Stimulated activated CD8-positive, alpha-beta memory T cell treated with anti-CD3 and anti-CD28 coated beads, Interleukin-2, amount 100 ng/mL, for 48 hours (primary cell): Measurements from ENCODE around the gene PLXNB2.
A peak's percentile ranks its signal among the peaks of the same experiment; 100 is the strongest.
"Not testable (repeated sequence)": the region's sequence is repeated elsewhere in the genome, so short reads cannot be mapped to it uniquely, and the experiment has no call there.

Experiments
- DNase-seq, 2 donors: peaks; one replicate each; pipeline ENCODE4 v3.0.0-alpha.2; 2020; ENCODE audit warnings: low read depth in 2 of 2

The PLXNB2 gene

DNA sequence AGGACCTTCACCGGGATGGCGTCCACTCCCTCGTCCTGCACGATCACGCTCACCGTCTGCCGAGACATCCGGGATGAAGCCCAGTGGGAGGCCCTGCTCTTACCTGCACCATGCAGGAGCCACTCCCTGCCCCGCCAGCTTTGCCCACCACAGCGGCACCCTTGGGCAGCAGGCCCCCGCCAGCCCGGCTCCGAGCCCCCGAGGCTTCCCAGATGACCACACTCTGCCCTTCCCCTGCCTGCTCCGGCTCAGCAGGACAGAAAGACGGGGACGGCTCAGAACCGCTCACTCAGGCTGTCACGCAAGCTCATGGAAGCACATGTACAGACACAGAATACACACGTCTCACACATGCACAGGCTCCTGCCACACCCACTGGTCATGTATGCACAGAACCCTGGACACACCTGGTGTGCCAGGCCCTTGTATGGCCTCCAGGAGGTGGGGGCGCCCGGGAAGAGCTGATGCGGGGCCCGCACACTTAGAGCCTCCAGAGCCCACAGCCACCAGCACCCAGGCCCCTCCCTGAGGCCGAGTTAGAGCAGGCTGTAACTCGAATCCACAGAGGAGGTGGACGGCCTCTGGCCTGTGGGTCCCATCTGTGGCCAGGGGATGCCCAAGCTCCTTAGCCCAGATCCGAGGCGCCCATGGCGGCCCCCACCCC lies 28.4 kb downstream of the PLXNB2 start:
- no peak for DNase-seq

DNA sequence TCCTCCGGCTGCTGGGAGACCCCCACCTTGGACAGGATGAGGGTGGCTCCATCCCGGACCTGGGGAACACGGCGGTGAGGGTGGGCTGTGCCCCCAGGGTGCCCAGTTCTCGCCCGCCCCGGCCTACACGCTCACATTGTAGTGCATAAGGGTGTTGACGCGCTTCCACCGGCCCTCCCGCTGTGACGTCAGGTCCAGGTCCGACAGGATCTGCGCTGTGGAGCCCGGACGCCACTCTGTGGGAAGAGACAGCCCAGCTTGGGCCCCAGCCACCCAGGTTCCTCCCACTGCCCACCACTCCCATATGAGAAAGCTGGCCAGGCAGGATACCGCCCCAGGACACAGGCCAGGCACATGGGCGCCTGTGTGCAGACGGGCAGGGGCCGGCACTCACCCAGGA lies 29.0 kb downstream of the PLXNB2 start:
- no peak for DNase-seq

DNA sequence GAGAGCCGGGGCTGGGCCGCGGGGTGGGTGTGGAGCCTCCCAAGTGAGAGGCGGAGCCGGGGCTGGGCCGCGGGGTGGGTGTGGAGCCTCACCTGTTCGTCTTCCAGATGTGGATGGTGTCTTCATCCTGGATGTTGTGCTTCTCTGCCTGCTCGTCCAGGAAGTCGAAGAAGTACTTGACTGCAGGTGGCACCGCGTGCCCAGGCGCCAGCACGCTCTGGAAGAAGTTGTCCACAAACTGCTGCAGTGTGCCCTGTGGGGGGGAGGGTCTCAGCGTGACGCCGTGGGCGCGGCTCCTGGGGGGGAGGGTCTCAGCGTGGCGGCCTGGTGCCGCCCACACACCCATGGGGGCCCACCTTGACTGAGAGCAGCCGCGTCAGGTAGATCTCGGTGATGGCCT lies 29.7 kb downstream of the PLXNB2 start:
- DNase-seq: no peak

DNA sequence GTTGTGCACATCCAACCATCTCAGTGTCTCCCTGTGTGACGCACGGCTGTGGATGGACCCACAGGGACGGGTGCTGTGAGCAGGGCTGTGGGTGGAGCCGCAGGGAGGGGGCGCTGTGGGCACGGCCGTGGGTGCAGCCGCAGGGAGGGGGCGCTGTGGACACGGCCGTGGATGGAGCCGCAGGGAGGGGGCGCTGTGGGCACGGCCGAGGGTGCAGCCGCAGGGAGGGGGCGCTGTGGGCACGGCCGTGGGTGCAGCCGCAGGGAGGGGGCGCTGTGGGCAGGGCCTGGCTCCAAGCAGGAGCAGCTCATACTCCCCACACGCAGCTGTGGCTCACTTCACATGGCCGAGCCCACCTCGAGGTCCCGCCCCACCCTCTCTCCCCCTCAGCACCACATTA lies 31.3 kb downstream of the PLXNB2 start:
- DNase-seq: peak in 1 of 2 donors; percentile 55

DNA sequence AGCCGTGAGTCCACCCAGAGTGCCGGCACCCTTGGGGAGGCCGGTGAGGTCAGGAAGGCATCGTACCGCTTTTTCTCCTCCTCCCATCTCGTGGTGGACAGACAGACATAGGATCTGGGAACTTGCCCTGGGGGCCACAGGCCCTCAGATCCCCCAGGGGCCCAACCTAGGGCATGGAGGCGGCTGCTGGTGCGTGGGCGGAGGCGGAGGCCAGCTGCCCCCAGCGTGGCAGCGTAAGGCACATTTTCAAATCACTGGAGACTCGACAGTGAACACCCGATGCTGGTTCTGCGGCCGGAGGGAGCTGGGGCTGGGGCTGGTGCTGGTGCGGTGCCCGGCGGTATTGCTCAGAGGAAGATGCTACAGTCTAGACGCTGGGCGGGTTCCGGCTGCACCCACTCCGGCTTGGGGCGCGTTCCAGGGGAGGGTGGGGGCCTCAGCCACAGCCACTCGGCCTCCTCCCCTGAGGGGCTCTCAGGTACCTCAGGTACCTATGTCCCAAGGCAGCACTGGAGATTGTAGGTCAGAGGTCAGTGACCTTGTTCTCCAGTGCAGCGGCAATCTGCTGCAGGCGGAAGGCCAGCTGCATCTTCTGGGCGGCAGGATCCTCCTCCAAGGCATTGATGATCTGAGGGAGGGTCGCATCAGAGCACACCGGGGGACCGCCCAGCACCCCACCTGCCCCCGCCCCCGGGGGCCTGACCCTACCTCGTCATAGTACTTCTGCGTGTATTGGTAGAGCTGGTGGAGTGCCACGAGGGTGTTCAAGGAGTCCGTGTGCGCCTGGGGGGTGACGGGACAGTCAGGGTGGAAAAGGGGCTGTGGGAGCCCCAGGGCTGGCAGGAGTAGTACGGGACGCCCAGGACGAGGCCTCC lies 32.0 kb downstream of the PLXNB2 start:
- no peak for DNase-seq

DNA sequence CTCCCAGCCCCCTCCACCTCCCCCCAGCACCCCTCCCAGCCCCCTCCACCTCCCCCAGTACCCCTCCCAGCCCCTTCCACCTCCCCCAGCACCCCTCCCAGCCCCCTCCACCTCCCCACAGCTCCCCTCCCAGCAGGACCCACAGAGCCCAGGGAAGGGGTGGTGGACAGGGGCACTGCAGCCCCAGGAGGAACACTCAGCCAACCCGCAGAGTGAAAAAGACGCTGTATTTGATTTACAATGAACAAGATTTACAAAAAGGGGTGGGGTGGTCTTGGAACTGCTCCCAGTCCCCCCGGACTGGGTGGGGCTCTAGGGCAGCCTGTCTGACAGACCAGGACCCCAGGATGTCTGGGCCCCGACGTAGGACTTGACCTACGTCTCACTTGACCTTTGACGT lies 32.7 kb downstream of the PLXNB2 start:
- no peak for DNase-seq

DNA sequence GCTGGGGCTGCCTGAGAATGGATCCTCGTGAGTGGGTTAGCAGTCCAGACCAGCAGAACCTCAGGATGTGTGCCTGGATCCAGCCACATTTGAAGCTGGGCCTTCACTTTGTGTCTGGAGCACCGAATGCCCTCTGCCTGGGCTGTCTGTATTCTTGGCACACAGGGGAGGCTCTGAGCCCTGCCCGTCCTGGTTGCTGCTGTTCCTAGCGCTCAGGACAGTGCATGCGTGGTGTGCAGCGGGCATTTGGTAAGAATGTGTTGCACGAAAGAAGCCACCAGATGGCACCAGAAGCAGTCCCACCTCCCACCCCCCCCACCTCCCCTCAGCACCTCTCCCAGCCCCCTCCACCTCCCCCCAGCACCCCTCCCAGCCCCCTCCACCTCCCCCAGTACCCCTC lies 33.1 kb downstream of the PLXNB2 start:
- DNase-seq: no peak

DNA sequence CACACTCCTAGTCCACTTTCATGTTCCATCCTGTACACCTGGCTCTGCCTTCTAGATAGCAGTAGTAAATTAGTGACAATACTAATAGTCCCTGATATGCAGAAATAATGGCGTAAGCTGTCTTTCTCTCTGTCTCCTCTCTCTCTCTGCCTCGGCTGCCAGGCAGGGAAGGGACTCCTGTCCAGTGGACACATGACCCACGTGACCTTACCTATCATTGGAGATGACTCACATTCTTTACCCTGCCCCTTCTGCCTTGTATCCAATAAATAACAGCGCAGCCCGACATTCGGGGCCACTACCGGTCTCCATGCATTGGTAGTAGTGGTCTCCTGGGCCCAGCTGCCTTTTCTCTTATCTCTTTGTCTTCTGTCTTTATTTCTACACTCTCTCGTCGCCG lies 33.7 kb downstream of the PLXNB2 start:
- DNase-seq: not testable (repeated sequence)

DNA sequence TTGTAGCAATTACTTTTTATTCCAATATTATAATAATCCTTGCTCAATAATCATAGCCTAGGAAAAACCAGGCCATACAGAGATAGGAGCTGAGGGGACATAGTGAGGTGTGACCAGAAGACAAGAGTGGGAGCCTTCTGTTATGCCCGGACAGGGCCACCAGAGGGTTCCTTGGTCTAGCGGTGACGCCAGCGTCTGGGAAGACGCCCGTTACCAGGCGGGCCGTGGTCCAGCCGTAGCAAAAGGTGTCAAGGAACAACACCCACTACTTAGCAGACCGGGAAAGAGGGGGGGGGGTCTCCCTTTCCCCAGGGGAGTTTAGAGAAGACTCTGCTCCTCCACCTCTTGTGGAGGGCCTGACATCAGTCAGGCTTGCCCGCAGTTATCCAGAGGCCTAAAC lies 34.1 kb downstream of the PLXNB2 start:
- not testable (repeated sequence) for DNase-seq

DNA sequence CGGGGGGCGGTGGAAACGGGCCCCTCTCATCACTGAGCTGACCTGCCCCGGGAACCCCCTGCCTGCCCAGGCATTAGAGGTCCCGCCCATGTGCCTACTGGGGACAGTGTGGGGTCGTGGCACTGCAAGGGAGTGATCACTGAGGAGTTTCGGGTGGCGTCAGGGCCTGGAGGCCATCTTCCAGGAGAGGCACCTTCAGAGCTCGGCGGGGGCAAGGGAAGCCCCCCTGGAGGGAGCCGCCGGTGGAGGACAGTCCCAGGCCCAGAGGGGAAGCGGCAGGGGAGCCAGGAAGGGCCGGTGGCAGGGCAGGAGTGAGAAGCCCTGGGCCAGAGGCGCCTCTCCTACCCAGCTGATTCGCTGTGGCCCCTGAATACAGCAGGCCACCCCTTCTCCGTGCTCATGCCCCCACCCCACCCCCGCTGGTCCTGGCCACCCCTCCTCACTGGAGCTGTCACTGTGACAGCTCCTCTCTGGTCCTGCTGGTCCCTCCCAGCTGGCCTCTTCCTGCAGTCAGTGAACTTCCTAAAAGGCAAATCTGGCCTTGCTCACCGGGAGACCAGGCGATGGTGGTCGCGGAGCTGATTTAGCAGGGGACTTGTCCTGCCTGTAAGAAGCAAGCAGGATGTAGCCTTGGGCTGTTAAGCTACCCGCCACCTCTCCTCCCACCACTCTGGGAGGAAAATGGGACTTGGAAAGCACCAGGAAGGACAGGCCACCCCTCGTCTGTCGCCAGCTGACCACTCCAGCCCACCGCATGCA lies 35.2 kb downstream of the PLXNB2 start:
- DNase-seq: no peak

DNA sequence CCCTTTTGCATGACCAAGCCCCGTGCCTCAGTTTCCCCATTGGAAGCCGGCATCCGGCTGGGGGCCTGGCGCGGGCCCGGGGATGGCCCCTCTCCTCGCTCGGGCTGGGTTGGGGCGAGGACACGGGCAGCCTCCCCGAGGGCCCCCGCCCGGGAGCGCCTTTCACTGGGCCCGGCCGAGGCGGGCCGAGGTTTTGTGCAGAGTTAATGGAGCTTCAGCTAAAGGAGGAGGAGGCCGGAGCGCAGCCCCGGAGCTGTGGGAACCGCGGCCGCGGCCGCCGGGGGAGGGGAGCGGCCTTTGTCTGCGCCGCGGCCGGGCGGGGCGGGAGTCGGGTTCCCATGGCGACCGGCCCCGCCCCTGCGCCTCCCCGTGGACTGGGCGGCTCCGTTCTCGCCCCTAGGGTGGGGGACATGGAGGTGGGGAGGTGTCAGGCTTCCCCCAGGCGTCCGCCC lies 35.9 kb downstream of the PLXNB2 start:
- peak; percentile 51 for DNase-seq

DNA sequence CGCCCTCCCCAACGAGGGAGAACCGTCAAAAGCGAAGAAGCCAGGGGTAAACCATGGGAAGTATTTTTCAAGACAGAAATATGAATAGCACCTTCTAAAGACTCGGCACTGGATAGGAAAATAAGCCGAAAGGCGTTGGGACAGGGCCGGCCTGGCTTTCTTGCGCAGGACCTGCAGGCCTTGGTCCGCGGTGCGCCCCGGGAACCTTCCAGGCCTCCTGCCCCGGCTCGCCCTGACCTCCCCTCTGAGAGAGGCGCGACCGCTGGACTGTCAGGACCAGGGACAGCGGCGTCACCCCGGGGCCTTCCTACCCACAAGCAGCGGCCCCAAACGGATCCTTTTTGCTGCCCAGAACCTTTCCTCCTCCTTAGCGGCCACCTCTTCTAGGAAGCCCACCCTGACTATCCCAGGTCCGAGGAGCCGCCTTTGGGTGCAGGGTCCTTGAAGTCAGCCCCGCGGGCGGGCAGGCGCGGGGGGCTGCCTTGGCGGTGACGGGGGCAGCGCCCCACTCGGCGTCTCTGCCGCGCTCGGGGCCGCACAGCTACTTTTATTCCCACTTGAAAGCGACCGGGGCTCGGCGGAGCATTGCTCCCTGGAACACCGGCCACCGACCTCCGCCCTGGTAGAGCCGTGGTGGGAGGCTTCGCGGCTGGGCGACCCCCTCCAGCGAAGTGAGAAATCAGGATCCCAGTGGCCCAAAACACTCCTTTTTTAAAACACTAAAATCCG lies 36.6 kb downstream of the PLXNB2 start:
- peak; percentile 43 to 61 for DNase-seq

DNA sequence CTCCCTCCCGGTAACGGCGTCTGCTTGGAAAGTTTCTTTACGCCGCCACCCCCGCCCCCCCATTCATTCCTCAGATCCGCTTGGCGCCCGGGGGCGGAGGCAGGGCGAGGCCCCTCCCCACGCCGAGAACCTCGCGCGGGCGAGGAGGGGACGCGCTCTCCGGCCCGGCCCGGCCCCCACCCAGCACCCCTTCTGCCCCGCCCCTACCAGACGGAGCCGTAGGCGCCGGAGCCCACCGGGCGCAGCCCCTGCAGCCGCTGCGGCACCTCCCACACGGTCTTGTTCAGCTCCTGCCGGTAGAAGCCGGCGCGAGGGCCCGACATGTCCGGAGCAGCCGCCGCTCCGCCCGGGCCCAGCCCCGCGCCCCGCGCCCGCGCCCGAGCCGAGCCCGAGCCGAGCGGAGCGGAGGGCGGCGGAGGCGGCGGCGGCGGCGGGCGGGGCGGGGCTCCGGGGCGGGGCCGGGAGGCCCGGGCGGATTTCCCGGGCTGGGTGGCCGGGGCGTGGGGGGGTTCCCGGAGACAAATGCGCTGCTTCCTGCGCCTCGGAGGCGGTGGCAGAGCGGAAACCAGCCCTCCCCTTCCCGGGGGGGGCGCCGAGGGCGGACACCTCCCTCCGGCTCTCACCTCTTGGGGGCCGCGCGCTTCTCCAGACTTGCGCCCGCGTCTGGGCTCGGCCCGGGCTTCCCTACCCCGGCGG lies 37.3 kb downstream of the PLXNB2 start, which contains the start of gene MAPK11:
Gene MAPK11 (minus strand): TSS at position 411 of the 696 bp plus-strand sequence. CDS start 88 bp downstream, at position 323.
- DNase-seq: peak; percentile 52 to 55

DNA sequence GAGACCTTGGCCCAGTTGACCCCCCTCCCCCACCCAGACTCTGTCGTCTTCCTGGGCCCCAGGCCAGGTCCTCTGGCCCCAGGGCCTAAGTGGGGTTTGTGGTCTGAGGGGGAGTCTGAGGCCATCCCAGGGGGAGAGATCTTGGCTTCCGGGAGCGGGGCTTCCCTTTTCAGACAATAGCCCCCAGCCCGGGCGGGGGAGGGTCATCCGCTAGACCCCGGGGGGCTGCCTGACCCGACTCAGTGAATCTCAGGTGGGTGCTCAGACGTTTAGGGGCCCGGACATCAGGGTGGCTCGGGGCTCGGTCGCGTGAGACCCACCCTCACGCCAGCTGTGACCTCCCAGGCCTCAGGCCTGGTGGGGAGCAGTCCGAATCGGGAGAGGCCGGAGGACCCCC lies 37.9 kb downstream of the PLXNB2 start:
- DNase-seq: no peak

DNA sequence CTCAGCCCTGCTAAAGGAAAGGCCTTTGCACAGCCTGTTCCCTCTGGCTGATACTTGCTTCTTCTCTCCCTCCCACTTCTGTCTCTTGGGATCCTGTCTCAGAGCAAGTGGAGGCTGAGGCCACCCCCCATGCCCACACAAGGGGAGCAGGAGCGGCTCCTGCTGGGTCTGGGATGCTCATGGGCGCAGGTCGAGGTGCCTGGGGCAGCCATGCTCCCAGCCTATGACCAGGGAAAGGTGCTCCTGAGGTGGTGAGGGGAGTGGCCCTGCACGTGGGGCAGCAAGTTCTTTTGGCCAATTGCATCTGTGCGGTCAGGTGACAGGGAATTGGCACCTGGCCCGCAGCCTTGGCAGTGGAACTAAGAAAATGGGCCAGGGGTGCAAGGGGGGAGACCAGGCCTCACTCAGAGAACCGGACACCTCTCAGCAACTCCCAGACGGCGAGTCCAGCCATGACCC lies 38.8 kb downstream of the PLXNB2 start:
- no peak for DNase-seq

DNA sequence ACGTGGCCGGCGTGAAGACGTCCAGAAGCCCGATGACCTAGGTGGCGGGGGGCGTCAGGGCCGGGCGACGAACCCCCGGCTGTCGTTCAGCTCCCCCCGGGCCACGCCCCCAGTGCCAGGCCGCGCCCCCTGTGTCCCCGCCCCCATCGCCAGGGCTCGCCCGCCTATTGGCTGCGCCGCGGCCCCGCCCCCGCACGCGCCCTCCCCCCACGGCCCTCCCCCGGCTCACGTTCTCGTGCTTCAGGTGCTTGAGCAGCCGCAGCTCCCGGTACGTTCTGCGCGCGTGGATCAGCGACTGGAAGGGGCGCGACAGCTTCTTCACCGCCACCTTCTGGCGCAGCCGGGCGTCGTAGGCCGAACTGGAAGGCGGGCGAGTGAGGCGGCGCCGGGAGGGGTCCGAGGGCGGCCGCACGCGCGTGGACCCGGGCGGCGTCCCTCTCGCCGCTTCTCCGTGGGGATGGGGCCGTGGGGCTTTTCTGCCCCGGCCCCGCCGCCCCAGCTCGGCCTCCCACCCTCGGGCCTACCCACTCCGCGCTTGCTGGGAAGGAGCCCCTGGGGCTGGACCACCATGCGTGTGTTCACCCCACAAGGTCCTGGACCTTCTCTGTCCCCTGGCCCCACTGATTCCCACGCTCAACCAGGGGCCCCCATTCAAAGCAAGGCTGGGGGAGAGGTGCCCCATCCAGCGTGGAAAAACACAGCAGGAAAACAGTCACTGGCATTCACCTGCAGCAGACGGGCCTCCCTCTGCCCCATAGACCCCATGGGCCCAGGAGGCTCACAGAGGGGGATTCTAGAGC lies 39.7 kb downstream of the PLXNB2 start:
- peak; percentile 44 to 54 for DNase-seq

DNA sequence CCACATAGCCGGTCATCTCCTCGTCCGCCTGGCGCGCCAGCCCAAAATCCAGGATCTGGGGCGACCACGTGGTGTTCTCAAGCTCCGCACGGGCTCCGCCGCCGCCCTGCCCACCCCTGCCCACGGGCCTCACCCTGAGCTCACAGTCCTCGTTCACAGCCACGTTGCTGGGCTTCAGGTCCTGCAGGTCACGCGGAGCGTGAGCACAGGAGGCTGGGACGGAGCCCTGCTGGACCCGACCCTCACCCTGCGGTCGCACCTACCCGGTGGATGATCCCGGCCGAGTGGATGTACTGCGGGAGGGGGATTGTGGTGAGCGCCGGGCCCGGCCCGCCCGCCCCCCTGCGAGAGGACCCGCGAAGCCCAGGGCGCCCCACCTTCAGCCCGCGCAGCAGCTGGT lies 40.5 kb downstream of the PLXNB2 start:
- DNase-seq: no peak

DNA sequence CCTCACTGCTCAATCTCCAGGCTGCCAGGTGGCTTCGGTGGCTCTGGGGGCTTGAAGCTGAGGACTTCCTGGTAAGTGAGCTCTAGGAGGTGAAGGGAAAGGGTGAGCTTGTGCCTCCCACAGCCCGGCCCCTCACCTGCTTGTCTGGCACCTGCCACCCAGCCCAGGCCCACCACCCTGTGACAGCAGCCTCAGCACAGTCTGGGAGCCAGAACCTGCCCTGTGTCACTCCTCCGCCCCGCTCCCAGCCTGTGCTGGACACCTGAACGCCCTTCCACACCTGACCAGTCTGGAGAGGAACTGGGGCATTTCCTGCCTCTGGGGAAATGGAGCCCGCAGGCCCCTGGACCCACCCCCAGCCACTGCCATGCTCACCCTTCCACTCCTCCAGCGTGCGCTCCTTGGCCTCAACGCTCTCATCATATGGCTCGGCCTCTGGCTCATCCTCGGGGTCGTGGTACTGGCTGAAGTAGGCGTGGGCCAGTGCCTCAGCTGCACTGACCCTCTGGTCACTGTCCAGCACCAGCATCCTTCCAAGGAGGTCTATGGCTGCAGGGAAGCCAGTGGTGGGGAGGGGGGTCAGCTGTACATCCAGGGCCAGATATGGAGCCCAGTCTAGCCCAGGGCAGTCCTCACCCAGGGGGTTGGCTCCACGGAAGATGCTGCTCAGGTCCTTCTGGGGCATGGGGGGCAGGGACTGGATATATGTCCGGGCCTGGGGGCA lies 42.3 kb downstream of the PLXNB2 start:
- no peak for DNase-seq

DNA sequence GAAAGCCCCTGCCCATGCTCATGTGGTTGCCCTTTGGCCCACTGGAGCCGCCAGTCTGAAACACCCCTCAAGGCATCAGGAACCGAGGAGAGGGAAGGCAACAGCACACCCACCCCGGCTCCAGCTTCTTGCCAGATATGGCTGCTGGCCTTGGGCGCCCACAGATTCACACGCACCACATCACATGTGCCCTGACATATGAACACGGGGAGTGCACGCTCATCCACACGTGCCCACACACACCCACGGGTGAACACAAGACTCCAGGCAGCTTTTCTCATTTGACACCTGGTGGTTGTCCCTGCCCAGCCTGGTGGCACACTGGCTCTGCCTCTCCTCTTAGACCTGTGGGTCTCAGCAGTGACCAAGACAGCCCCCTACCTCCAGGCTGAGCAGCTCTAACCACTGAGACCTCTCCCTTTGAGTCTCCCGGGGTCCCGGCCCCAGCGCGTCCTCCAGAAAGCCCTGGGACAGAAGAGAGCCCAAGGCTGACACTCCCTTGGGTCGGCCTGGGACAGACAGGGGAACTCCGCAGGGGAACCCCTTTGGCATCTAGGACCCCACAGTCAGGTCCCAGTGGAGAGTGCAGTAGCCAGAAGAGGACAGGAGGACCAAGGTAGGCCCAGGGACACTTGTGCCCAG lies 43.2 kb downstream of the PLXNB2 start:
- no peak for DNase-seq
